OCI-LY7 (cell line): ENCODE measurements around the gene TBC1D23. TPM values are rescaled to one million over a fixed set of nuclear protein-coding genes. Genes with fewer than 3 reads are reported as not detected.
"Not testable (repeated sequence)": the region's sequence is repeated elsewhere in the genome, so short reads cannot be mapped to it uniquely, and the experiment has no call there.

Source experiments
- BruUV-seq: library from RNA; stranded (reverse); fragments of 400-500 nt; replicated peaks from 2 replicates; lab custom pipeline; 2021; lab: Mats Ljungman, UMichigan
- CTCF ChIA-PET: fragments of 300-600 bp; sonication (Branson Sonifier 250); formaldehyde crosslinking; loops from one replicate; lab custom pipeline; 2022; ENCODE audit warnings: antibody characterized with exemption; ENCODE audit not compliant: unreplicated experiment; lab: Charles Lee
- POLR2A ChIA-PET: fragments of 300-600 bp; sonication (Branson Sonifier 250); formaldehyde crosslinking; loops from one replicate; lab custom pipeline; 2022; ENCODE audit warnings: antibody characterized with exemption; lab: Charles Lee
- DNase-seq: peaks from one replicate; pipeline ENCODE4 v3.0.0-alpha.2; 2015; ENCODE audit warnings: low spot score
- H2AFZ ChIP-seq: fragments of 200-600 bp; sonication (generic), shearing (Covaris generic); 2 replicates; pipeline ENCODE4 v1.6.1; 2014; ENCODE audit warnings: mild to moderate bottlenecking, antibody characterized with exemption, low read length, moderate library complexity
- H3K27ac ChIP-seq: fragments of 200-600 bp; sonication (generic); 2 replicates; pipeline ENCODE4 v1.5.1; 2014; ENCODE audit warnings: mixed run types, low read depth, mild to moderate bottlenecking, moderate library complexity, low read length, inconsistent platforms; ENCODE audit not compliant: poor library complexity, severe bottlenecking
- H3K36me3 ChIP-seq: fragments of 200-600 bp; sonication (generic); 2 replicates; pipeline ENCODE4 v1.6.1; 2014; ENCODE audit warnings: mild to moderate bottlenecking, antibody characterized with exemption, low read length, moderate library complexity, mixed read lengths; ENCODE audit not compliant: insufficient read depth
- H3K4me1 ChIP-seq: fragments of 200-600 bp; sonication (generic); 2 replicates; pipeline ENCODE4 v1.5.1; 2014; ENCODE audit warnings: mild to moderate bottlenecking, low read length; ENCODE audit not compliant: insufficient read depth, poor library complexity, severe bottlenecking
- H3K4me2 ChIP-seq: fragments of 200-600 bp; sonication (generic); 2 replicates; pipeline ENCODE4 v1.6.1; 2014; ENCODE audit warnings: mild to moderate bottlenecking, low read length
- H3K4me3 ChIP-seq: fragments of 200-600 bp; sonication (generic); 2 replicates; pipeline ENCODE4 v1.5.1; 2014; ENCODE audit warnings: mild to moderate bottlenecking, low read depth, low read length; ENCODE audit not compliant: poor library complexity, severe bottlenecking
- H3K79me2 ChIP-seq: fragments of 200-600 bp; sonication (generic); 2 replicates; pipeline ENCODE4 v1.6.1; 2016; ENCODE audit warnings: low read depth, mild to moderate bottlenecking, low read length, moderate library complexity, mixed read lengths; ENCODE audit not compliant: insufficient read depth
- H3K9me2 ChIP-seq: fragments of 200-600 bp; sonication (generic); 2 replicates; pipeline ENCODE4 v1.6.1; 2016; ENCODE audit warnings: mild to moderate bottlenecking, low read length, mixed read lengths; ENCODE audit not compliant: insufficient read depth
- H3K9me3 ChIP-seq: fragments of 200-600 bp; sonication (generic); 2 replicates; pipeline ENCODE4 v1.6.1; 2014; ENCODE audit warnings: mild to moderate bottlenecking, mixed run types, low read length, mixed read lengths
- H4K20me1 ChIP-seq: fragments of 200-600 bp; sonication (generic); 2 replicates; pipeline ENCODE4 v1.6.1; 2014; ENCODE audit warnings: mild to moderate bottlenecking, antibody characterized with exemption, low read length, moderate library complexity, mixed read lengths; ENCODE audit not compliant: insufficient read depth
- EZH2phosphoT487 ChIP-seq: fragments of 200-600 bp; sonication (generic); IDR thresholded peaks from 2 replicates; pipeline ENCODE4 v1.6.1; 2018; ENCODE audit warnings: low read depth, borderline replicate concordance, mild to moderate bottlenecking, mixed run types, antibody characterized with exemption, low read length, moderate library complexity, mixed read lengths
- intact Hi-C: fragments of 100-400 bp; cut with micrococcal nuclease; formaldehyde crosslinking; loops from one replicate; pipeline ENCODE4 v1.10.0; 2022; ENCODE audit not compliant: unreplicated experiment
- total RNA-seq, 2 experiments: library from RNA; depleted of rRNA in 1 of 2; stranded (reverse); fragments of >200 nt in 1 of 2; shearing (Covaris generic) in 1 of 2; gene quantifications; 2 replicates each; pipeline ENCODE4 v1.2.3, GENCODE V29; 2014 to 2022
- TF ChIP-seq, protein P1 (sequence below): fragments of 200-600 bp; sonication (generic); conservative IDR thresholded peaks from 2 replicates; pipeline ENCODE4 v1.5.1; 2014; ENCODE audit warnings: mild to moderate bottlenecking, antibody characterized with exemption, low read length, moderate library complexity, mixed read lengths

TBC1D23 gene
- total RNA-seq, 2 experiments from 2014 or later: 12.0 to 23.4 TPM

- no peak overlapping the region for H3K4me3 ChIP-seq
- no peak for DNase-seq
- H4K20me1 ChIP-seq: peaks cover 24% of the 10 kb centered on the region
- intact Hi-C loops: no loop called here
- no peak overlapping the region for H3K4me2 ChIP-seq
- ChIA-PET CTCF (no interaction called here), POLR2A (interaction anchor here (0.8 to 1.4 kb wide), 3 partner anchors 9 to 122 kb away, joined by 3 read pairs; partner anchors contain the start of gene TBC1D23)
- H3K36me3 ChIP-seq: no peaks in the 10 kb centered on the region
- BruUV-seq: no TSS peak
- no peaks in the 10 kb centered on the region for H3K9me3 ChIP-seq
- H3K27ac ChIP-seq: no peak overlapping the region
- H3K4me1 ChIP-seq: peaks cover 3% of the 10 kb centered on the region
- TF ChIP-seq EZH2phosphoT487: no peak
- no peaks in the 10 kb centered on the region for H3K9me2 ChIP-seq
- no peak overlapping the region for H2AFZ ChIP-seq
- peaks cover 24% of the 10 kb centered on the region; the same call in 1 of the 2 replicates for H3K79me2 ChIP-seq
Observed at GRCh38 chr3:100269410-100270214, 8.8 kb downstream of the TBC1D23 start.

DNA sequence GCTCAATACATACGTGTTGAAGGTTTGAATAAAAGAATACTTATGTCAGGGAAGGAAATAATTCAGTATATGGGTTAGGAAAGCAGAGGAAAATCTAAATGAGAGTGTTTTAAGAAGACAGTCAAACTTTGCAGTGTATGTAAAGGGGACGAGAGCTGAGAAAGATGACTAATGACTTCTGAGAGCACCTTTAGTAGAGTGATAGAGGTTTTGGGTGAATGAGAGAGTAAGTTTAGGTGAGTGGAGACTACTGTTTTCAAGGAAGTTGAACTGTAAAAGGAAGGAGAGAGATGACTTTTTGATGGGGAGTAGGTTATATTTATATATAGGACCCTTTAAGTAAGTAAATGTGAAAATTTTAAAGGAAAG is 9.4 kb downstream of the TBC1D23 start:
- POLR2A ChIA-PET: interaction anchor here (0.8 kb wide), 1 partner anchor 122 kb away, joined by 3 read pairs; no protein-coding TSS in a partner anchor
- no peak overlapping the region for H3K4me2 ChIP-seq
- intact Hi-C loops: no loop called here

GRCh38 chr3:100271522-100271921 is 10.7 kb downstream of the TBC1D23 start:
- Histone ChIP-seq H3K4me3 (no peak overlapping the region), H2AFZ (no peak overlapping the region), H3K79me2 (peaks cover 17% of the 10 kb centered on the region; the same call in 1 of the 2 replicates), H3K4me1 (peaks cover 3% of the 10 kb centered on the region), H3K36me3 (no peaks in the 10 kb centered on the region), H4K20me1 (peaks cover 22% of the 10 kb centered on the region), H3K9me2 (no peaks in the 10 kb centered on the region), H3K9me3 (no peaks in the 10 kb centered on the region), H3K27ac (no peak overlapping the region), H3K4me2 (no peak overlapping the region)
- no TSS peak for BruUV-seq
- POLR2A ChIA-PET: interaction anchor here (0.6 kb wide), 1 partner anchor 9 kb away, joined by 3 read pairs; no protein-coding TSS in a partner anchor
- TF ChIP-seq EZH2phosphoT487: no peak
- TF ChIP-seq, protein P1, sequence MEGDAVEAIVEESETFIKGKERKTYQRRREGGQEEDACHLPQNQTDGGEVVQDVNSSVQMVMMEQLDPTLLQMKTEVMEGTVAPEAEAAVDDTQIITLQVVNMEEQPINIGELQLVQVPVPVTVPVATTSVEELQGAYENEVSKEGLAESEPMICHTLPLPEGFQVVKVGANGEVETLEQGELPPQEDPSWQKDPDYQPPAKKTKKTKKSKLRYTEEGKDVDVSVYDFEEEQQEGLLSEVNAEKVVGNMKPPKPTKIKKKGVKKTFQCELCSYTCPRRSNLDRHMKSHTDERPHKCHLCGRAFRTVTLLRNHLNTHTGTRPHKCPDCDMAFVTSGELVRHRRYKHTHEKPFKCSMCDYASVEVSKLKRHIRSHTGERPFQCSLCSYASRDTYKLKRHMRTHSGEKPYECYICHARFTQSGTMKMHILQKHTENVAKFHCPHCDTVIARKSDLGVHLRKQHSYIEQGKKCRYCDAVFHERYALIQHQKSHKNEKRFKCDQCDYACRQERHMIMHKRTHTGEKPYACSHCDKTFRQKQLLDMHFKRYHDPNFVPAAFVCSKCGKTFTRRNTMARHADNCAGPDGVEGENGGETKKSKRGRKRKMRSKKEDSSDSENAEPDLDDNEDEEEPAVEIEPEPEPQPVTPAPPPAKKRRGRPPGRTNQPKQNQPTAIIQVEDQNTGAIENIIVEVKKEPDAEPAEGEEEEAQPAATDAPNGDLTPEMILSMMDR: no peak
- DNase-seq: no peak
- intact Hi-C loops: no loop called here
- CTCF ChIA-PET: no interaction called here

More for the DNA sequence above, 9.4 kb downstream of the TBC1D23 start:
- Histone ChIP-seq H3K27ac (no peak overlapping the region), H3K4me1 (peaks cover 3% of the 10 kb centered on the region), H2AFZ (no peak overlapping the region), H3K79me2 (peaks cover 19% of the 10 kb centered on the region; the same call in 1 of the 2 replicates), H3K4me3 (no peak overlapping the region), H3K9me3 (no peaks in the 10 kb centered on the region), H3K36me3 (no peaks in the 10 kb centered on the region), H4K20me1 (peaks cover 24% of the 10 kb centered on the region), H3K9me2 (no peaks in the 10 kb centered on the region)
- BruUV-seq: no TSS peak
- TF ChIP-seq EZH2phosphoT487: no peak
- TF ChIP-seq, protein P1: no peak
- DNase-seq: no peak
- CTCF ChIA-PET: no interaction called here

GRCh38 chr3:100272797-100273611 is 12.2 kb downstream of the TBC1D23 start:
- DNase-seq, H3K36me3 ChIP-seq, intact Hi-C loops, CTCF ChIA-PET, H2AFZ ChIP-seq, H3K4me2 ChIP-seq, H3K9me3 ChIP-seq, POLR2A ChIA-PET, H3K27ac ChIP-seq, H3K4me1 ChIP-seq, BruUV-seq, H3K9me2 ChIP-seq, H3K4me3 ChIP-seq: not testable (repeated sequence)
- Histone ChIP-seq H4K20me1 (peaks cover 16% of the 10 kb centered on the region; the same call in 1 of the 2 replicates), H3K79me2 (peaks cover 16% of the 10 kb centered on the region; the same call in 1 of the 2 replicates)
